ENCODE data around the gene HLA-DOB. TPM values are rescaled to one million over a fixed set of nuclear protein-coding genes. Genes with fewer than 3 reads are reported as not detected.

Gene HLA-DOB
- total RNA-seq, 2 experiments from 2014 or later = 48.1 to 57.1 TPM

DNA sequence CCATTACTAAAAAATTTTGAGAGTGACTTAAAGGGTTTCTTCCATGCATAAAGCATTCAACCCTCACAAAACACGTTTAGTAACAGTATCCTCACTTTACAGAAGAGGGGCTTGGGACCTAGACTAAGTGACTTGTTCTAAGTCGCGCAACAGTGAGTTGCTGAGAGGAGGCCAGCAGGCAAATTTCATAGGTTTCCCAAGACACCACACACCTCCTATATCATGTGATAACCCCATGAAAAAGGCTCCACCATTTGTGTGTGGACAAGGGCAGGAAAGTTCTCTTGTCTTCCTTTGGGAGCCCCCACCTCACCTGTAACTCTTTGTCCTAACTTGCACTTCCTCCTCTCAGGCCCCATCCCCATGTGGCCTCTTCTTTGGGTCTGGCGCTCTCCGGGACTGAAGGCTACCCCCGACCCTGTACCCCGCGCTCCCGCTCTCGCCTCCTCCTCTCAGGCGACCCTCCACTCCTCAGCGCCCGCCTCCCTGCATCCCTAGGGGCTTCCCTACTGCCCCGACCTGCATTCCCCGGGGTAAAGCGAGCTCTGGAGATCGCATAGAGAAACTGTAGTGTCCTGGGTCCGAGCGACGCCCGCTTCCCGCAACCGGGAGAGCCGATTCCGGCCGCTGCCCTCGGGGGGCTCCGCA is 26.7 kb upstream of the HLA-DOB start:
- Histone ChIP-seq H3K9me3 (ENCODE audit: low read length) (no peaks in the 10 kb centered on the region), H3K79me2 (ENCODE audit: insufficient read depth, low read depth, low read length) (peaks cover 42% of the 10 kb centered on the region), H4K20me1 (ENCODE audit: insufficient read depth, low read length) (no peaks in the 10 kb centered on the region), H3K36me3 (ENCODE audit: insufficient read depth, low read length) (peaks cover 74% of the 10 kb centered on the region), H3K4me1 (ENCODE audit: insufficient read depth, low read length, poor library complexity, severe bottlenecking) (peaks cover 55% of the 10 kb centered on the region), H3K27ac (ENCODE audit: low read depth, low read length, poor library complexity, severe bottlenecking) (peak overlapping the region; percentile 88), H3K9me2 (ENCODE audit: insufficient read depth, low read length) (no peaks in the 10 kb centered on the region), H2AFZ (ENCODE audit: low read length) (peak overlapping the region; percentile 8; the same call in 1 of the 2 replicates), H3K4me2 (ENCODE audit: low read length) (peak overlapping the region; percentile 90), H3K4me3 (ENCODE audit: low read depth, low read length, poor library complexity, severe bottlenecking) (peak overlapping the region; percentile 77)
- DNase-seq (ENCODE audit: low spot score) = peak; percentile 55
- ChIA-PET POLR2A (interaction anchor here (0.7 to 3.7 kb wide), 4 partner anchors 8 to 230 kb away, joined by 3 to 88 read pairs (median 4); partner anchors contain the start of genes HLA-DPA1, PSMB9 and TAP1), CTCF (ENCODE audit: unreplicated experiment) (no interaction called here)
- no TSS peak for BruUV-seq (replicated peaks)
- intact Hi-C loops (cut with micrococcal nuclease; ENCODE audit: unreplicated experiment) = loop anchor here (5.0 kb wide), 1 partner anchor 129 kb away; no protein-coding TSS in a partner anchor
- no peak for TF ChIP-seq EZH2phosphoT487 (IDR thresholded peaks at IDR 0.05; ENCODE audit: borderline replicate concordance, low read depth, low read length)
- TF ChIP-seq, protein P1, sequence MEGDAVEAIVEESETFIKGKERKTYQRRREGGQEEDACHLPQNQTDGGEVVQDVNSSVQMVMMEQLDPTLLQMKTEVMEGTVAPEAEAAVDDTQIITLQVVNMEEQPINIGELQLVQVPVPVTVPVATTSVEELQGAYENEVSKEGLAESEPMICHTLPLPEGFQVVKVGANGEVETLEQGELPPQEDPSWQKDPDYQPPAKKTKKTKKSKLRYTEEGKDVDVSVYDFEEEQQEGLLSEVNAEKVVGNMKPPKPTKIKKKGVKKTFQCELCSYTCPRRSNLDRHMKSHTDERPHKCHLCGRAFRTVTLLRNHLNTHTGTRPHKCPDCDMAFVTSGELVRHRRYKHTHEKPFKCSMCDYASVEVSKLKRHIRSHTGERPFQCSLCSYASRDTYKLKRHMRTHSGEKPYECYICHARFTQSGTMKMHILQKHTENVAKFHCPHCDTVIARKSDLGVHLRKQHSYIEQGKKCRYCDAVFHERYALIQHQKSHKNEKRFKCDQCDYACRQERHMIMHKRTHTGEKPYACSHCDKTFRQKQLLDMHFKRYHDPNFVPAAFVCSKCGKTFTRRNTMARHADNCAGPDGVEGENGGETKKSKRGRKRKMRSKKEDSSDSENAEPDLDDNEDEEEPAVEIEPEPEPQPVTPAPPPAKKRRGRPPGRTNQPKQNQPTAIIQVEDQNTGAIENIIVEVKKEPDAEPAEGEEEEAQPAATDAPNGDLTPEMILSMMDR (conservative IDR thresholded peaks at IDR 0.05; ENCODE audit: low read length) = no peak

DNA sequence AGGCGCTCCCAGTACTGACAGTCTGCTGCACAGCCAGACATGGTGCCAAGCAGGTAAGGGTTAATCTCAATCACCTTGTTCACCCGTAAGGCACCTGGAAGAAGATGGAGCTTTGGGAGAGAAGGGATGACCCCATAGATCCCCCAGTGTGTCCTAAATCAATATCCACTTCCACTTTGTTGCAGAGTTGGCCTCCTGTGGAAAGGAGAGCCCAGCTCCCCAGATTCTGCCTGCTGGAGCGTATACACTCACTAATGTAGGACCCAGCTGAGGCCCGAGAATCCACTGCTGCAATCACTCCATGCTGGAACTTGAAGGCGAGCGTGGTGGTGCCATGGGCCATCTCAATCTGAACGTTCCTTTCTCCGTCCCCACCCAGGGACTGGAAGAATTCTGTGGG is 25.9 kb upstream of the HLA-DOB start:
- H3K27ac ChIP-seq (ENCODE audit: low read depth, low read length, poor library complexity, severe bottlenecking) = peak overlapping the region; percentile 88
- no peak overlapping the region for H2AFZ ChIP-seq (ENCODE audit: low read length)
- POLR2A ChIA-PET = interaction anchor here (1.9 kb wide), 1 partner anchor 25 kb away, joined by 10 read pairs; no protein-coding TSS in a partner anchor
- TF ChIP-seq, protein P1 (conservative IDR thresholded peaks at IDR 0.05; ENCODE audit: low read length) = no peak
- no peak for TF ChIP-seq EZH2phosphoT487 (IDR thresholded peaks at IDR 0.05; ENCODE audit: borderline replicate concordance, low read depth, low read length)
- peak overlapping the region; percentile 77 for H3K4me3 ChIP-seq (ENCODE audit: low read depth, low read length, poor library complexity, severe bottlenecking)
- peaks cover 55% of the 10 kb centered on the region for H3K4me1 ChIP-seq (ENCODE audit: insufficient read depth, low read length, poor library complexity, severe bottlenecking)
- CTCF ChIA-PET (ENCODE audit: unreplicated experiment) = no interaction called here
- DNase-seq (ENCODE audit: low spot score) = no peak
- no peaks in the 10 kb centered on the region for H4K20me1 ChIP-seq (ENCODE audit: insufficient read depth, low read length)
- H3K9me2 ChIP-seq (ENCODE audit: insufficient read depth, low read length) = no peaks in the 10 kb centered on the region
- peaks cover 48% of the 10 kb centered on the region for H3K79me2 ChIP-seq (ENCODE audit: insufficient read depth, low read depth, low read length)
- peak overlapping the region; percentile 90 for H3K4me2 ChIP-seq (ENCODE audit: low read length)
- intact Hi-C loops (cut with micrococcal nuclease; ENCODE audit: unreplicated experiment) = loop anchor here (5.0 kb wide), 1 partner anchor 130 kb away; no protein-coding TSS in a partner anchor
- BruUV-seq (replicated peaks) = no TSS peak
- peaks cover 66% of the 10 kb centered on the region for H3K36me3 ChIP-seq (ENCODE audit: insufficient read depth, low read length)
- H3K9me3 ChIP-seq (ENCODE audit: low read length) = no peaks in the 10 kb centered on the region
